Measurements from ENCODE around the gene ERRFI1.

GRCh38 chr1:8018492-8019228, 7.4 kb downstream of the ERRFI1 start:
- TF ChIP-seq POLR2A (IDR thresholded peaks at IDR 0.05; ENCODE audit: low read length) (no peak), GATA1 (IDR thresholded peaks at IDR 0.05; ENCODE audit: low read depth, low read length) (no peak)

Data from erythroblast (primary cell).